Measurements from ENCODE around the gene FLNB.

DNA sequence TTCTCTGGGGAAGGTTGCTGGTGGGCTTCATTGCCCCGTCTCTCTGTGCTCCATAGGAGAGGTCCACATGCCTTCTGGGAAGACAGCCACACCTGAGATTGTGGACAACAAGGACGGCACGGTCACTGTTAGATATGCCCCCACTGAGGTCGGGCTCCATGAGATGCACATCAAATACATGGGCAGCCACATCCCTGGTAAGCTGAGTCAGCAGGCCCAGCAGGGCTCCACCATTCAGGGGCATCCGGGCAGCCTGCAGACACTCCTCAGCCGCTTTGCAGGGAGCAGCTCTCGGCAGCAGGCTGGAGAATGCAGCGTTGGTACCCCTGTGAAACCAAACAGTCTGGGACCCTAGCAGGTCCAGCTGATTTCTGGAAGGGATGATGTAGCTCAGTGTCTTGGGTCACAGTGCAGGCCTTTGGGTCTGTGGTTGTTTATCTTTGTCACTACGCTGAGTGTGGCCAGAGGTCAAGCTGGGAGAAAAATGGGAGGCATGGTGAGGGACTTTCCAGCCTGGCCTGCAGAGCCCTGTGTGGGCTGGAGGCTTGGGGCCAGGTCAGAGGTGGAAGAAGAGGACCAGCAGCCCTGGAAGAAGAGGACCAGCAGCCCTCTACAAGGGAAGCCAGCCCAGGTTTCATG lies 135.3 kb downstream of the FLNB start:
- TF ChIP-seq TCF3 (IDR thresholded peaks at IDR 0.05; ENCODE audit: borderline replicate concordance, insufficient read depth, low read depth, low read length): no peak
- TF ChIP-seq EED (IDR thresholded peaks at IDR 0.05; ENCODE audit: low read depth): no peak
- TF ChIP-seq CTCF (IDR thresholded peaks at IDR 0.05 in 2 of 3, conservative IDR thresholded peaks at IDR 0.05 in 1 of 3; ENCODE audit: control insufficient read depth in 2 of 3, extremely low read depth in 1 of 3, insufficient read depth in 1 of 3, low read depth in 3 of 3, low read length in 3 of 3): no peak
- no peak for TF ChIP-seq POLR2AphosphoS5 (IDR thresholded peaks at IDR 0.05; ENCODE audit: low read length)
- TF ChIP-seq POU2F2 (IDR thresholded peaks at IDR 0.05; ENCODE audit: borderline replicate concordance, low read depth, low read length): no peak
- TF ChIP-seq ESRRA (IDR thresholded peaks at IDR 0.05; ENCODE audit: low read length): no peak
- TF ChIP-seq CREB1 (IDR thresholded peaks at IDR 0.05; ENCODE audit: low read depth): no peak
- no peak for TF ChIP-seq FOS (IDR thresholded peaks at IDR 0.05; ENCODE audit: borderline replicate concordance, extremely low read depth, insufficient read length)

Measured in GM12878 (cell line).